Measurements from ENCODE around the gene FLRT3.

DNA sequence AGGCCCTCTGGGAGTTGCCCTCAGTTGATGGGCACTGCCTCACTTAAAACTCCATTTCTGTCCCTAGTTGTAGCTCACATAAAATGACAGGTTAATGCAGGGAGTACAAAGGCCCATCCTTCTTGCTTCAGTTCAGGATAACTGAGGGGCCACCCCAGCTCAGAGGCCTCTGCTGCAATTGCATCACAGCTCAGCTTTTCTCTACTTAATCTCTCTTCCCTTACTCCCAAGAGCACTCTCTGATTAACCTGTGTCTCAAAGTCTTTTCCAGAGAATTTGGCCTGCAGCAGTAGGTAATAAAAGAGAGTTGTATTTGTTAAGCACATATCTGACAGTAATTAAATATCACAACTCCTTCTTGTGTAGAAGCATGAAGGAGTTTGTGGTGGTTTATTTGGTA lies 40.9 kb upstream of the FLRT3 start:
- TF ChIP-seq, protein P1, sequence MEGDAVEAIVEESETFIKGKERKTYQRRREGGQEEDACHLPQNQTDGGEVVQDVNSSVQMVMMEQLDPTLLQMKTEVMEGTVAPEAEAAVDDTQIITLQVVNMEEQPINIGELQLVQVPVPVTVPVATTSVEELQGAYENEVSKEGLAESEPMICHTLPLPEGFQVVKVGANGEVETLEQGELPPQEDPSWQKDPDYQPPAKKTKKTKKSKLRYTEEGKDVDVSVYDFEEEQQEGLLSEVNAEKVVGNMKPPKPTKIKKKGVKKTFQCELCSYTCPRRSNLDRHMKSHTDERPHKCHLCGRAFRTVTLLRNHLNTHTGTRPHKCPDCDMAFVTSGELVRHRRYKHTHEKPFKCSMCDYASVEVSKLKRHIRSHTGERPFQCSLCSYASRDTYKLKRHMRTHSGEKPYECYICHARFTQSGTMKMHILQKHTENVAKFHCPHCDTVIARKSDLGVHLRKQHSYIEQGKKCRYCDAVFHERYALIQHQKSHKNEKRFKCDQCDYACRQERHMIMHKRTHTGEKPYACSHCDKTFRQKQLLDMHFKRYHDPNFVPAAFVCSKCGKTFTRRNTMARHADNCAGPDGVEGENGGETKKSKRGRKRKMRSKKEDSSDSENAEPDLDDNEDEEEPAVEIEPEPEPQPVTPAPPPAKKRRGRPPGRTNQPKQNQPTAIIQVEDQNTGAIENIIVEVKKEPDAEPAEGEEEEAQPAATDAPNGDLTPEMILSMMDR (IDR thresholded peaks at IDR 0.05) = no peak
- TF ChIP-seq POLR2A (IDR thresholded peaks at IDR 0.05) = no peak

Data from esophagus squamous epithelium (tissue), 4 donors.